ENCODE results near the gene CEP250.

DNA sequence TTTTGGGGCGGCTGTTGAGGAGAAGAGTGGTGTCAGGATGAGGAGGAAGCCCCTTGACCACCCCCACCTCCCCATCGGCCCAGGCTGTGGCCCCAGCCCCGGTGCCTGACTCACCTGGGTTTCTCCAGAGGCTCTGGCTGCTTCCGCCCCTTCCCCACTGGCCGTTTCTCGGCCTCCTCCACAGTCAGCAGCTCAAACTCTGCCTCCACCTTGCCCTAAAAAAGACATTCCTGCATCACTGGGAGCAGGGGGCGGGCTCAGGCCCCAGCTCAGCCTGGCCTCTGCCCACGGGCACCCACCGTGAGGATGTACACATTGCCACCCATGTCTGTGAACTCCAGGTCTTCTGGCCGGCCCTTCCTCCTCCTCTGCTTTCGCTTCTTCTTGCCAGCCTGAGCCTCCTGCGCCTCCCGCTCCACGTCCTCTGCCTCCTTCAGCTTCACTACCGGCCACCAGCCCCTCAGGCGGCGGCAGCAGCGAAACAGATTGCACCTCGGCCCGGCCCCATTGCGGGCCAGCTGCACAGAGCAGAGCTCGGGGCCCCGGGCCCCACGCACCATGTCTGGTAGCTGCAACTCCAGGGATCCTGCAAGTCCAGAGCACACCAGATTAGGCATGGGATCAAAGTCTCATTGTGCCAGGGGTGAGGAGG lies 103.8 kb downstream of the CEP250 start:
- TF ChIP-seq GATA2 (IDR thresholded peaks at IDR 0.05; ENCODE audit: low read depth, low read length) (no peak), GATA3 (IDR thresholded peaks at IDR 0.05; ENCODE audit: low read depth, low read length) (no peak)
